PFSK-1 (cell line): ENCODE results near the gene PATE1.

Source experiments
- FOXP2 ChIP-seq: optimal IDR thresholded peaks from 2 replicates; pipeline ENCODE3; 2011; ENCODE audit warnings: borderline replicate concordance, control low read depth, inconsistent platforms; ENCODE audit not compliant: insufficient read depth; ENCODE audit errors: extremely low read length, extremely low read depth
- POLR2AphosphoS5 ChIP-seq: IDR thresholded peaks from 2 replicates; pipeline ENCODE4 v1.6.1; 2012; ENCODE audit warnings: low read depth, mild to moderate bottlenecking, control low read depth, low read length, moderate library complexity
- SIN3A ChIP-seq: IDR thresholded peaks from 2 replicates; pipeline ENCODE4 v1.6.1; 2012; ENCODE audit warnings: mild to moderate bottlenecking, low read length, moderate library complexity, borderline replicate concordance; ENCODE audit not compliant: insufficient read depth
- TAF1 ChIP-seq: IDR thresholded peaks from 2 replicates; pipeline ENCODE4 v1.6.1; 2012; ENCODE audit warnings: low read length, control low read depth, borderline replicate concordance; ENCODE audit not compliant: insufficient read depth
- TF ChIP-seq, protein P1 (sequence below), 2 experiments: IDR thresholded peaks; 2 replicates each; pipeline versions ENCODE4 v1.6.1 to v1.8.0; 2011 to 2012; ENCODE audit warnings: low read depth in 2 of 2, low read length in 2 of 2, control low read depth in 1 of 2, inconsistent platforms in 1 of 2, mild to moderate bottlenecking in 1 of 2, moderate library complexity in 1 of 2; ENCODE audit not compliant: insufficient read depth in 1 of 2

The PATE1 gene

DNA sequence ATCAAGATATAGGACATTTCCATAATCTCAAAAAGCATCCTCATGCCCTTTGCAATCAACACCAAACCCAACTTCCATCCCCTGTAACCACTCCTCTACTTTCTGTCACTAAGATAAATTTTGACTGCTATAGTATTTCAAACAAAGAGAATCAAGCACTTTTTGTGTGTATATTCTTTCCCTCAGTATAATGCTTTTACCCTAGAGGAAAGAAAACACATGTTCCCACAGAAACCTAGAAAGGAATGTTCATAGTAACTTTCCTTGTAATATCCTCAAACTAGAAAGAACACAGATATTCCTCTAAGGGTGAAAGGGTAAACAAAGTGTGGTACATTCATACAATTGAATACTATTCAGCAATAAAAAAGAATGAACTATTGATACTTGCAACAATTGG, 5.5 kb upstream of the PATE1 start:
- TF ChIP-seq TAF1 (no peak), SIN3A (no peak), FOXP2 (no peak), POLR2AphosphoS5 (no peak)
- TF ChIP-seq, protein P1, sequence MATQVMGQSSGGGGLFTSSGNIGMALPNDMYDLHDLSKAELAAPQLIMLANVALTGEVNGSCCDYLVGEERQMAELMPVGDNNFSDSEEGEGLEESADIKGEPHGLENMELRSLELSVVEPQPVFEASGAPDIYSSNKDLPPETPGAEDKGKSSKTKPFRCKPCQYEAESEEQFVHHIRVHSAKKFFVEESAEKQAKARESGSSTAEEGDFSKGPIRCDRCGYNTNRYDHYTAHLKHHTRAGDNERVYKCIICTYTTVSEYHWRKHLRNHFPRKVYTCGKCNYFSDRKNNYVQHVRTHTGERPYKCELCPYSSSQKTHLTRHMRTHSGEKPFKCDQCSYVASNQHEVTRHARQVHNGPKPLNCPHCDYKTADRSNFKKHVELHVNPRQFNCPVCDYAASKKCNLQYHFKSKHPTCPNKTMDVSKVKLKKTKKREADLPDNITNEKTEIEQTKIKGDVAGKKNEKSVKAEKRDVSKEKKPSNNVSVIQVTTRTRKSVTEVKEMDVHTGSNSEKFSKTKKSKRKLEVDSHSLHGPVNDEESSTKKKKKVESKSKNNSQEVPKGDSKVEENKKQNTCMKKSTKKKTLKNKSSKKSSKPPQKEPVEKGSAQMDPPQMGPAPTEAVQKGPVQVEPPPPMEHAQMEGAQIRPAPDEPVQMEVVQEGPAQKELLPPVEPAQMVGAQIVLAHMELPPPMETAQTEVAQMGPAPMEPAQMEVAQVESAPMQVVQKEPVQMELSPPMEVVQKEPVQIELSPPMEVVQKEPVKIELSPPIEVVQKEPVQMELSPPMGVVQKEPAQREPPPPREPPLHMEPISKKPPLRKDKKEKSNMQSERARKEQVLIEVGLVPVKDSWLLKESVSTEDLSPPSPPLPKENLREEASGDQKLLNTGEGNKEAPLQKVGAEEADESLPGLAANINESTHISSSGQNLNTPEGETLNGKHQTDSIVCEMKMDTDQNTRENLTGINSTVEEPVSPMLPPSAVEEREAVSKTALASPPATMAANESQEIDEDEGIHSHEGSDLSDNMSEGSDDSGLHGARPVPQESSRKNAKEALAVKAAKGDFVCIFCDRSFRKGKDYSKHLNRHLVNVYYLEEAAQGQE (IDR thresholded peaks at IDR 0.05; ENCODE audit: insufficient read depth in 1 of 2, low read depth in 2 of 2, low read length in 2 of 2): no peak

DNA sequence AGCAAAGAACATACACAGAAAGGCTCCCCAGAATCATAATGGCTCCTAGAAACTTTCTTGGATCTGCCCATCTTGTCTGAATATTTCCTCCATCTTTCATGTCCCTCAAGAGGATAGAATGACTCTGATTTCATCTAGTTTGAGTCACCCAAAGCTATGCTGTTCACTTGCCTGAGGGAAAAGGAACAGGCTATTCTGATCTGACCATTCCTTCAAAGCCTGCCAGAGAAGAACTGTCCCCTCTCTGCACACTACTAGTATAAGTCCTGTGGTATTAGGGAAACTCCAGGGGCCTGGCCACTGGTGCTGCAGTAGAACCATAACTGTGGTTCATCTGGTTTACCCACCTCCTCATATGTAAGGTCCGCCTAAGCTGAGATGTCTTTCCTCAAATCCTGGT, 2.4 kb upstream of the PATE1 start:
- no peak for TF ChIP-seq TAF1
- TF ChIP-seq FOXP2: no peak
- no peak for TF ChIP-seq SIN3A
- TF ChIP-seq, protein P1 (IDR thresholded peaks at IDR 0.05; ENCODE audit: insufficient read depth in 1 of 2, low read depth in 2 of 2, low read length in 2 of 2): no peak
- no peak for TF ChIP-seq POLR2AphosphoS5

DNA sequence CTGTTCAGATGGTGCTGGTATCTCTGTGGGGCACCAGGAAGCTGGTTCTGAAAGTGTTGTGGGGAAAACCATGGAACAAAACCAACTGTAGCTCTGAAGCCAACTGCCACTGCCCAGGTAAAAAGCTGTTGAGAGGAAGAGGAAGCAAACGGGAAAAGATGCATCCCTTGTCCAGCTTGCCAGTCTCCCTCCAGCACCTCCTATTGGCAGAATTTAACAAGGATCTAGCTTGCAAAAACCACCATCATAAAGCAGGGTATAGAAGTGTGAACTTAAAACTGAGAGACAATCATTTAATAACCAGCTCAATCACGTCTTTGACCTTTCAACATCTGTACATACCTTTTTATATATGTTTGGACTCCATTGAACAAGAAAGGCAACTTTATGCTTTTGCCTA, 4.5 kb downstream of the PATE1 start:
- TF ChIP-seq TAF1: no peak
- TF ChIP-seq, protein P1 (IDR thresholded peaks at IDR 0.05; ENCODE audit: insufficient read depth in 1 of 2, low read depth in 2 of 2, low read length in 2 of 2): no peak
- TF ChIP-seq POLR2AphosphoS5: no peak
- no peak for TF ChIP-seq SIN3A
- TF ChIP-seq FOXP2: no peak

DNA sequence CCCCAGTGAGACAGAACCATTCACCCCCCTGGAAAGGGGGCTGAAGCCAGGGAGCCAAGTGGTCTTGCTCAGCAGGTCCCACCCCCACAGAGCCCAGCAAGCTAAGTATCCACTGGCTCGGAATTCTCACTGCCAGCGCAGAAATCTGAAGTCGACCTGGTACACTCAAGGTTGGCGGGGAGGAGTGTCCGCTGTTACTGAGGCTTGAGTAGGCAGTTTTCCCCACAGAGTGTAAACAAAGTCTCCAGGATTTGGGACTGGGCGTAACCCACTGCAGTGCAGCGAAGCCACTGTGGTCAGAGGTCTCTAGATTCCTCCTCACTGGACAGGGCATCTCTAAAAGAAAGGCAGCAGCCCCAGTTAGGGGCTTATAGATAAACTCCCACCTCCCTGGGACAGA, 10.0 kb downstream of the PATE1 start:
- TF ChIP-seq POLR2AphosphoS5 (no peak), TAF1 (no peak), SIN3A (no peak), FOXP2 (no peak)
- TF ChIP-seq, protein P1 (IDR thresholded peaks at IDR 0.05; ENCODE audit: insufficient read depth in 1 of 2, low read depth in 2 of 2, low read length in 2 of 2): no peak

DNA sequence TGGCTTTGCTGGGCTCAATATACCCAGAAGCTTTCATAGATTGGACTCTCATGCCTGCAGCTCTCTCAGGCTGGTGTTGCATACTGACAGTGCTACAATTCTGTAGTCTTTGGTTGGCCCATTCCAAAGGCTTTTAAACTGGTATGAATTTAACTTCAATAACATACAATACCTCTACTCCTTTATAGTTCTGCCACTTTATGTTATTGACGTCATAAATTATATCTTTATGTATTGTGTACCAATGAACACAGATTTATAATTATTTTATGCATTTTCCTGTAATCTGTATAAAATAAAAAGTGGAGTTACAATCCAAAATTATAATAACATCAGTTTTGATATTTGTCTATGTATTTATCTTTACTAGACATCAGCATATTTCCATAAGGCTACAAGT, 16.4 kb downstream of the PATE1 start:
- TF ChIP-seq POLR2AphosphoS5: no peak
- TF ChIP-seq, protein P1 (IDR thresholded peaks at IDR 0.05; ENCODE audit: insufficient read depth in 1 of 2, low read depth in 2 of 2, low read length in 2 of 2): no peak
- no peak for TF ChIP-seq FOXP2
- no peak for TF ChIP-seq TAF1
- no peak for TF ChIP-seq SIN3A
